Measurements from ENCODE around the gene CD47. TPM values are rescaled to one million over a fixed set of nuclear protein-coding genes. Genes with fewer than 3 reads are reported as not detected.

CD47 gene
- polyA plus RNA-seq (2014; cell fraction: cytosol; rRNA removed) = 54.2 and 86.5 TPM in 2 replicates
- polyA plus RNA-seq (2014; cell fraction: nucleus; rRNA removed) = 81.3 and 90.9 TPM in 2 replicates

DNA sequence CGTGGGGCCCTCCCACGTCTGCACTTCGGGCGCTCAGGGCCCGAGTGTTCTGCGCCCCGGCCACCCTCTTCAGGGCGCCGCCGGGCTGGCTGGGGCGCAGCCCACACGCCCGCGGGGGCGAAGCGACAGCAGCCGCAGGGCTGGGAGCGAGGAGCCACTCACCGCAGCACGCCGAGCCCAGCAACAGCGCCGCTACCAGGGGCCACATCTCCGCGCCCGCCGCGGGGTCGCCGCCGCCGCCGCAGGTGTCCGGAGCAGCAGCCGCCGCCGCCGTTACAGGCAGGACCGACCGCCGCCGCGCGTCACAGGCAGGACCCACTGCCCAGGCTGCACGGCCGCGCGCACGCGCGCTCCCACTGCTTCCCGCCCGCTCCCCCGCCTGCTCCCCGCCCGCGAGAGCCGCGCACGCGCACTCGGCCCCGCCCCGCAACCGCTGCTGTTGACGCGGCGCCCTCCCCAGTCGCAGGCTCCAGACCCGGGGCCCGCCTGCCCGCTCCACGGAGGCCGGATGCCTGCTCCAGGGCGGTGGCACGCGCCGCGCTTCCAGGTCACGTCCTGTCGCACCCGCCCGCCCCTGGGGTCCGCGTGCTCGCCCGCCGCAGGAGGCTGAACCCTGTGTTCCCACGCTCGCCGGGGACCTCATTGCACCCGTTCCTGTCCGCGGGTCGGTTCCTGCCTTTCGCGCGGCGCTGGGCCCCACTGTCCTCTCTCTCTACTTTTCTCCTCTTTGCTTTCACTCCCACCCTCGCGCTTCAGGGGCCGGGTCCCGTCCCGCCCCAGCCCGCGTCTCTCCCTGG, at the start of gene CD47:
CD47 (minus strand) TSS at position 331 of the 797 bp plus-strand sequence; CDS start at position 208, 123 bp downstream.
- peak; percentile 83 for DNase-seq (ENCODE audit: low spot score)

GRCh38 chr3:108137460-108137814, 46.6 kb upstream of the CD47 start:
- no peak for DNase-seq (ENCODE audit: low spot score)

GRCh38 chr3:108136561-108137459, 46.0 kb upstream of the CD47 start:
- no peak for DNase-seq (ENCODE audit: low spot score)

- DNase-seq (ENCODE audit: low spot score) = no peak
Observed at GRCh38 chr3:108134555-108134880, 43.7 kb upstream of the CD47 start.

DNA sequence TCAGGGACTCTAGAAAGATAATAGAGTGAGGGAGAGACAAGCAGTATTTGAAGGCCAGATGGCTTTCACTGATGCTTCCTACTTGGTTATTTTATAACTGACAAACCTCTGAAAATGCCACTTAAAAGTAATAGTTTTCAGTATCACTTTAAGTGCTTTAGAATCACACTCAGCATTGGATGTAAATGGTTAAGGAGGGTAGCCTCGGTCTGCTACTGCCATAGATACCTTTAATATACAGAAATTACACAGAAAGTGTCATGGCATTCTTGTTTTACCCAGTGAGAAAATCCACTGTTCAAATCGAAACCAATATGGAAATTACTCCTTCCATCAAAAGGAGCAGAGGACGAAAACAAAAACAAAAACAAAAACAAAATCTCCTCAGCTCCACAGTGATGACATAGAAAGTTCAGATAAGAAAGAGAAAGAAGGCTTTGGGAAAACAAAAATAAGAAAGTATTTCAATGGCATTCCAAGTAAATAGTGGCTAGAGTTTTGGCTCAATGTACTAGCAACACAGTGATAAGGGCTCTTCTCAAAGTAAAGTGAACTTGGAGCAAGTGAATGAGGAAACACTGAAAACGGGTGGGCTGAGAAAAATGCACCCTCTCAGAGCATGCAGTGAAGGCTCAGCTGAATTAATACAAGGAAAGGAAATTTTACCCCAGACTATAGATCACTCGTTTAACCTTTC, 43.2 kb upstream of the CD47 start:
- no peak for DNase-seq (ENCODE audit: low spot score)

DNA sequence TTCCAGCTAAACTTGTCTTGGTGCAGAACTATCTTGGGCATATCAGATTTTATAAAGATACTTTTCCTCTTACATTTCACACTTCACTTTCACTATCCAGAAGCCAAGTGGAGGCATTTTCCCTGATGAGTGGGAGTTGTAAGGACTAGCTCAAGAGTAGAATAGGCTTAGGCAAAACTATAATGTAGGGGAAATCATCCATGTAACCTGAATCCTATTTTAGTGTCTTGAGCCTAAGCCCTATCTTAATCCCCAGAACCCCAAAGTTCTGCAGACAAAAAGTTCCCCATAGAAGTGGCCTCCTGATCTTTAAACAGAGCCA, 42.2 kb upstream of the CD47 start:
- no peak for DNase-seq (ENCODE audit: low spot score)

DNA sequence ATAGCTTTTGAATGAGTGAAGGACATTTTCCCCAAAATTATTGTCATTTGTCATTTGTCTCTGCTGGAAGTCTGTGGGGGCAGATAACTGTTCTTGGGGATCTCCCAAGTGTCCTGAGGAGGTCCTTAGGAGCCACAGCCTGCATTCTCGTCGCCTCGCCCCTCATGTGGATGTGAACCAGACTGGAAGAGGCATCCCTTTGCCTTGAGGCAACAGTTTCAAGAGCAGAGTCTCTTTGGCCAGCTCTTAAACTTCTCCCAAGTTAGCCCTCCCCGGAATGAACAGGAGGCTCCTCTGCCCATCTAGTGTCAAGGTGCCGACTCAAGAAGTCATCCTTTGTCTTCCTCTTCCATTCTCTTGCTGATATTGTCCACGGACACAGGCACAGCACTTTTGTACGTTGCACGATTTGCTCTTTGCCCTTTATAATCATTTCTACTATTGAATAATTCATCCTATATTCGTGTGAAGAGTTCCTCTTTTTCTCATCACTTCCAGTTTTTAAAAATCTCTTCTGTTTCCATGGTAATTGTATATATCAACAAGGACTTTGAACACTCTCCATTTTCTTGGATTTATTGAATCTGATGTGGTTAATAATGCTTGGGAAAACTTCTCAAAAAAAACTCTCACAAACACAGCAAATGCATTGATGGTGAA, 40.8 kb upstream of the CD47 start:
- DNase-seq (ENCODE audit: low spot score) = no peak

- DNase-seq (ENCODE audit: low spot score) = no peak
Observed at GRCh38 chr3:108130701-108131474, 40.1 kb upstream of the CD47 start.

DNA sequence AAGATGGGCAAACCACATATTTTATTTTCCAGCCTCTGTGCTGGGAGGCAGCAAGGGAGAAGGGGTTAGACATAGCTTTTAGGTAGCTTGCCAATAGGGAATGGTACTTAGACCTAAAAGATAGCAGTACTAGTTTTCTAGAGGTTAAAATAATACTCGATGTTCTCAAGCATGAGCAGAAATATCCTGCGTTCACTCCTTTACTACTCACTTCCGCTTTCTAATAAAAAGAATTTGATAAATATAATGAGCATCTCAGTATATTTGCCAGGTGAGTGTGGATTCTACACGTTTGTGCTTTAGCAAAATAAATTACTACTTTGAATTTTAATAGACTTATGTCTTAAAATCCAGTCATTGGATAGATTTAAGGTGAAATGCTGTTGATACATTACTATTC, 39.4 kb upstream of the CD47 start:
- DNase-seq (ENCODE audit: low spot score) = no peak

- no peak for DNase-seq (ENCODE audit: low spot score)
Observed at GRCh38 chr3:108127301-108127988, 36.6 kb upstream of the CD47 start.

DNA sequence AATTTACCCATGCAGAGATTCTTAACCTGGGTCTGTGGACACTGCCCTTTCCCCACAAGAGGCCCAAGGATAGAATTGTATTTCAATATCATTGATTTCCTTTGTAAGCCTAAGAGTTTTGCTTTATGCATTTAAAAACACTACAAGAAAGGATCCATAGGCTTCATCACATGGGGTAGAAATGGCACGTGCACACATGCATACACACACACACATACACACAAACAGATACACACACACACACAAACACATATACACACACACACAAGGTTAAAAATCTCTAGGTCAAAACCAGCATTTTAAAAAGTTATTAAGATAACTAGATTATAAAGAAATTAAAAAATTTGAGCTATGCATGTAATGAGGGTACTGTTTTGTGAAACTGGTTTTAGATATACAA, 35.5 kb upstream of the CD47 start:
- no peak for DNase-seq (ENCODE audit: low spot score)

GRCh38 chr3:108125550-108126071, 34.8 kb upstream of the CD47 start:
- peak; percentile 38 for DNase-seq (ENCODE audit: low spot score)

- DNase-seq (ENCODE audit: low spot score) = peak; percentile 66
Observed at GRCh38 chr3:108125153-108125543, 34.3 kb upstream of the CD47 start.

DNA sequence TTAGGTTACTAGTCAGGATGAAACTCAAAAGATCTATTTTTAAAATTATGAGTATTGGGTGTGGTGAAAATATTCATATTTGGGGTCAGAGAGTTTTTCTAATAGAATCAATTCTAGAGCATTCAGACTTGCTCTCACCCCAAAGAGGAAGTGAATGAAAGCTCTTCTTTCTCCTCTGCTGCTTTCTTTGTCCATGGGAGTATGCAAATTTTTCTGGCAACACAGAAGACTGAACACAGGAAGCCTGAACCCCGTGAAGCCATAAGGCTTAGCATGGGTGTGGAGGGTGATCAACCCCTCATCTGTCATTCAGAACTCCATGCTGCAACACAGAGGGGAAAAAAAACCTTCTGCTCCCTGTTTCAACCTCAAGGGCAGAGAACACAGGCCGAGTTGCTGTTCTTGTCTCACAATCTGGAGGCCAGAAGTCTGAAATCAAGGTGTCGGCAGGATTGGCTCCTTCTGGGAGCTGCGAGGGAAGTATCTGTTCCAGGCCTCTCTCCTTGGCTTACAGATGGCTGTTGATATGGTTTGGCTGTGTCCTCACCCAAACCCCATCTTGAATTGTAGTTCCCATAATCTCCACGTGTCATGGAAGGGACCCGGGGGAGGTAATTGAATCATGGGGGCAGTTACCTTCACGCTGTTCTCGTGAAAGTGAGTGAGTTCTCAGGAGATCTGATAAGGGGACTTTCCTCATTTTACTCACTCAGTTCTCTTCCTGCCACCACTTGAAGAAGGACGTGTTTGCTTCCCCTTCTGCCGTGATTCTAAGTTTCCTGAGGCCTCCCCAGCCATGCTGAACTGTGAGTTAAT, 33.7 kb upstream of the CD47 start:
- DNase-seq (ENCODE audit: low spot score) = peak; percentile 84

DNA sequence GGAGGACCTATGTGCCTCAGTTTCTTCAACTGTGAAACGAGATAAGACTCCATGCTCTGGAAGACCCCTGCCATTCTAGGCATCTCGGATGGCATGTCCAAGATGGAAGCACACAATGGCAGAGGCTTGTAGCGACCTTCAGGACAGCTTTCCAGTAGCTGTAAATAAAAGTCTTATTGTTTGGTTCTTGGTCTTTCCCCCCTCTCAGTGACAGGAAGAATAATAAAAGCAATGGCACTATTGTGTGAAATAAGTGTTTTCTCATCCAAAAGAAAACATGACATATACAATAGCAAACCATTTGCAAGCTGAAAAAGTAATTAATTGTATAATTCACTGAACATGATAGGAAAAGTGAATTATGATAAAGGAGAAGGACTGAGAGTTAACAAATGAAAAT, 32.5 kb upstream of the CD47 start:
- no peak for DNase-seq (ENCODE audit: low spot score)

GRCh38 chr3:108122276-108122675, 31.4 kb upstream of the CD47 start:
- DNase-seq (ENCODE audit: low spot score) = no peak

DNA sequence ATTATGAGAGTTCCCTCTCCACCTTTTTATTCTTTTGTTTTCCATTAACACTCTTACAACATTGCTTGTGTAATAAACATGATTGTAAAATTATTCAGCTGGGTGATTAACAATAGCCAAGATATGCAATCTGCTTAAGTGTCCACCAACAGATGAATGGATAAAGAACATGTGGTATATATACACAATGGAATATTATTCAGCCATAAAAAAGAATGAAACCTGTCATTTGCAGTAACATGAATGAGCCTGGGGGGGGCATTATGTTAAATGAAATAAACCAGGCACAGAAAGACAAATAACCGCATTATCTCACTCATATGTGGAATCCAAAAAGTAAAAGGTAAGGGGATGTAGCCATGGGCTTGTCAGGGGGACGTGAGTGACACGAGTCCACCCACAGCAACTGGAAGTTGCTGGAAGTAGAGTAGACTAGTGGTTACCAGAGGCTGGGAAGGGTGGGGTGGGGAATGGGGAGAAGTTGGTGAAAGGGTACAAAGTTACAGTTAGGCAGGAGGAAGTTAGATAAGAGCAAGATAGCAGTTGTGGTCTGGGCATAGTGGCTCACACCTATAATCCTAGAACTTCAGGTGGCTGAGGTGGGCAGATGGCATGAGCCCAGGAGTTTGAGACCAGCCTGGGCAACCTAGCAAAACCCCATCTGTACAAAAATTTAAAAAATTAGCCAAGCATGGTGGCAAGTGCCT, 28.7 kb upstream of the CD47 start:
- DNase-seq (ENCODE audit: low spot score) = no peak

DNA sequence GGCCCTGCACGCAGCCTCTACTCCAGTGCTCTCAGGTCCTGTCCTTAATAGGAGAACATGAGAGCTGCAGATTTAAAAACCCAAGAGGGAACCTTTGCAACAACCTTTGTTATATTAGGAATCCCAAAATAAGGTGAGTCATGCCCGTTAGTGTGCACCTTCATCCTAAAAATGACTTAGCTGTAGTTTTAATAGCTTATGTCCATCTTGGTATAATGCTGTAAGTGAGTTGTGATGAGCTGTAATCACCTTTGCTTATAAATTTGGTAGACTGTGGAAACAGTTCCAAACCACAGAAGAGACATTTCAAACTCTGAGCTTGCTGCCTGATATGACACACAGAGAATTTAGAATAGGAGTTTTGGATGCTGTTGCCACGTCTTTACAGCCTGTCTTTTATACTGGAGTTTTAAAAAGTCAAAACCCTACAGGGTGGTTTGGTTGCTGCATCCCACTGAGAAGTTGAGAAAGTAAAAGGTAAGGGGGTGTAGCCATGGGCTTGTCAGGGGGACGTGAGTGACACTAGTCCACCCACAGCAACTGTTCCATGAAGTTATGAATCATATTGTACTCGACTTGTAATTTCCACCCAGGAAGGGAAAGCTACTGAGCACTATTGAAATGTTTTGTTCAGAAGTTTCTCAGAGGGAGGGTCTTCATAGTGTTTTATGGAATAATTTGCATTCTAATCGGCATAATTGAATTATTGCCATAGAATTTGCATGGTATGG, 27.4 kb upstream of the CD47 start:
- no peak for DNase-seq (ENCODE audit: low spot score)

All from SK-N-DZ (cell line).